LNCAP (cell line): Measurements from ENCODE around the gene AUH.

Source experiments
- CTCF ChIP-seq: fragments of 450-650 bp; IDR thresholded peaks from 2 replicates; pipeline ENCODE4 v1.5.1; 2017; ENCODE audit warnings: mild to moderate bottlenecking

AUH gene

GRCh38 chr9:91206806-91207205, 154.9 kb downstream of the AUH start:
- TF ChIP-seq CTCF: no peak

- no peak for TF ChIP-seq CTCF
These were observed 158.9 kb downstream of the AUH start for GRCh38 chr9:91202736-91203283.

- TF ChIP-seq CTCF: no peak
These were observed 160.9 kb downstream of the AUH start for GRCh38 chr9:91200692-91201336.

- no peak for TF ChIP-seq CTCF
These were observed 161.8 kb downstream of the AUH start for GRCh38 chr9:91199739-91200497.

- no peak for TF ChIP-seq CTCF
These were observed 163.3 kb downstream of the AUH start for GRCh38 chr9:91198405-91198804.

GRCh38 chr9:91197232-91198181, 164.2 kb downstream of the AUH start:
- no peak for TF ChIP-seq CTCF
